ENCODE results near the gene CYP19A1. TPM values are rescaled to one million over a fixed set of nuclear protein-coding genes. Genes with fewer than 3 reads are reported as not detected.

Gene CYP19A1
- total RNA-seq, 1 donor from 2014 or later: not detected

DNA sequence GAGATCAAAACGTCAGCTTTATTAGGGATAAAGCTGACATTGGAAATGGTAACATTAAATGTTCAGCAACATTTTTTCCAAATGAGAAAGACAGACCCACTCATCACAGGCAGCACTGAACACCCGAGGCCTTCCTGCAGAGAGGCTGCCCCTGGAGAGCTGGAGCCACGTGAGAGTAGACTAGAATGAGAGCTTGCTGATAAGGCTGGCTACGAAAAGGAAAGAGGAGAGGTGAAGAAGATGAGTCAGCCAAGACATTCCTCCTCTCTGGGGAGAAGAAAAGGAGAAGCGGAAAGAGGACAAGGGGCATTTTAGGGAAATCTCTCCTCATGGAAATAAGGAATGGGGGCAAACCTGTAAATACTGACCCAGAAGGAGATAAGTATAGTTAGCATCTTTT lies 7.3 kb downstream of the CYP19A1 start:
- no peak overlapping the region for H3K4me3 ChIP-seq (ENCODE audit: low read depth, low read length)
- H3K36me3 ChIP-seq (ENCODE audit: control insufficient read depth, insufficient read depth, low read length): no peaks in the 10 kb centered on the region
- TF ChIP-seq, protein P1, sequence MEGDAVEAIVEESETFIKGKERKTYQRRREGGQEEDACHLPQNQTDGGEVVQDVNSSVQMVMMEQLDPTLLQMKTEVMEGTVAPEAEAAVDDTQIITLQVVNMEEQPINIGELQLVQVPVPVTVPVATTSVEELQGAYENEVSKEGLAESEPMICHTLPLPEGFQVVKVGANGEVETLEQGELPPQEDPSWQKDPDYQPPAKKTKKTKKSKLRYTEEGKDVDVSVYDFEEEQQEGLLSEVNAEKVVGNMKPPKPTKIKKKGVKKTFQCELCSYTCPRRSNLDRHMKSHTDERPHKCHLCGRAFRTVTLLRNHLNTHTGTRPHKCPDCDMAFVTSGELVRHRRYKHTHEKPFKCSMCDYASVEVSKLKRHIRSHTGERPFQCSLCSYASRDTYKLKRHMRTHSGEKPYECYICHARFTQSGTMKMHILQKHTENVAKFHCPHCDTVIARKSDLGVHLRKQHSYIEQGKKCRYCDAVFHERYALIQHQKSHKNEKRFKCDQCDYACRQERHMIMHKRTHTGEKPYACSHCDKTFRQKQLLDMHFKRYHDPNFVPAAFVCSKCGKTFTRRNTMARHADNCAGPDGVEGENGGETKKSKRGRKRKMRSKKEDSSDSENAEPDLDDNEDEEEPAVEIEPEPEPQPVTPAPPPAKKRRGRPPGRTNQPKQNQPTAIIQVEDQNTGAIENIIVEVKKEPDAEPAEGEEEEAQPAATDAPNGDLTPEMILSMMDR (IDR thresholded peaks at IDR 0.05; ENCODE audit: insufficient read depth, low read length, poor library complexity, severe bottlenecking): no peak
- H3K27me3 ChIP-seq (ENCODE audit: control insufficient read depth, insufficient read depth, low read length): no peaks in the 10 kb centered on the region
- no peak for DNase-seq (ENCODE audit: low read depth)

DNA sequence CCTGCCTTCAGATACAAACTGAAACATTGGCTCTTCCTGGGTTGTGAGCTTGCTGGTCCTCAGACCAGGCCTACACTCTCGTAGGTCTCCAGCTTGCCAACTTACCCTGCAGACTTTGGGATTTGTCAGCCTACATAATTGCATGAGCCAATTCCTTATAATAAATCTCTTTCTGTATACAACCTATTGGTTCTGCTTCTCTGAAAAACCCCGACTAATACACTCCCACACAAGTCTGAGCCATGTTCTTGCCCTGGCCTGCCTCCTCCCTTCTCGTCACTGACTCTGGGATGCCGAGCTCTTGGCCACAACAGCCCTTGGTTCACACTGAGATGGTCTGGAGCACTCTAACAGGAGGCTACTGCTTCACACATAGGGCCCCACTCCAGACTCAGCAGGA lies 9.5 kb downstream of the CYP19A1 start:
- Histone ChIP-seq H3K36me3 (ENCODE audit: control insufficient read depth, insufficient read depth, low read length) (no peaks in the 10 kb centered on the region), H3K27me3 (ENCODE audit: control insufficient read depth, insufficient read depth, low read length) (no peaks in the 10 kb centered on the region), H3K4me3 (ENCODE audit: low read depth, low read length) (no peak overlapping the region)
- DNase-seq (ENCODE audit: low read depth): no peak
- TF ChIP-seq, protein P1 (IDR thresholded peaks at IDR 0.05; ENCODE audit: insufficient read depth, low read length, poor library complexity, severe bottlenecking): no peak

DNA sequence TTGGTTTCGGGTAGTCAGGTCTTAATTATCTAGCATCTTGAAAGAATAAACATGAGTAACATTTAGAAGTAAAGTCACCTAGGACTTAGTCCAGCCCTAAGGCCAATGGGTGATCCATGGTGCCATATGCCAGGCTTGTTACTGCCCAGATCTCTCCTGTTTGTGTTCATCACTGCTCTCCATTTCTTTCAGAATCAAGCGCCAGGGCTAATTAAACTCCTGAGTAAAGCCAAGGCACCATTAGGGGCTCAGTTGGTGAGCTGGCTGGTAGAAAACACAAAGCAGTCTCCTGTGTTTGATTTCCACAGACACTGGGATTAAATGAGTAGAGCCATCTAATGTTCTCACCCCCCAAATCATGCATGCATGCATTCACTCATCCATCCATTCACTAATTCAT lies 11.3 kb downstream of the CYP19A1 start:
- TF ChIP-seq, protein P1 (IDR thresholded peaks at IDR 0.05; ENCODE audit: insufficient read depth, low read length, poor library complexity, severe bottlenecking): no peak
- Histone ChIP-seq H3K27me3 (ENCODE audit: control insufficient read depth, insufficient read depth, low read length) (no peaks in the 10 kb centered on the region), H3K36me3 (ENCODE audit: control insufficient read depth, insufficient read depth, low read length) (no peaks in the 10 kb centered on the region), H3K4me3 (ENCODE audit: low read depth, low read length) (no peak overlapping the region)
- DNase-seq (ENCODE audit: low read depth): no peak

DNA sequence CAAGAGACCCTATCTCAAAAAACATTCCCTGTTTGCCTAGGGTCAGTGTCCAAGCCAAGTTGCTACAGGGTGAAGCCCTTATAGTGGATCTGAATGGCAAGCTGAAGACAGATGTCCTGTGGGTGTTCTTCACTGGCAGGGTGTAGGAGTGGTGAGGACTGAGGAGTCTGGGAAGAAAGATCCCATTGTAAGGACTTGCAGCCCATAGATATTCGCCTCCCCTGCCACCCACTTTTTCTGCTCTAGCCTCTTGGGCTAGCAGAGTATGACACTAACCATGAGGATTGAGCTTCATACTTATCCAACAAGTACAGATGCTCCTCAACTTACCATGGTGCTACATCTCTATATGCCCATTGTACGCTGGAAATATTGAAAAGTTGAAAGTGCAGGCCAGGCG lies 13.2 kb downstream of the CYP19A1 start:
- TF ChIP-seq, protein P1 (IDR thresholded peaks at IDR 0.05; ENCODE audit: insufficient read depth, low read length, poor library complexity, severe bottlenecking): no peak
- H3K27me3 ChIP-seq (ENCODE audit: control insufficient read depth, insufficient read depth, low read length): no peaks in the 10 kb centered on the region
- H3K4me3 ChIP-seq (ENCODE audit: low read depth, low read length): no peak overlapping the region
- no peaks in the 10 kb centered on the region for H3K36me3 ChIP-seq (ENCODE audit: control insufficient read depth, insufficient read depth, low read length)
- no peak for DNase-seq (ENCODE audit: low read depth)

DNA sequence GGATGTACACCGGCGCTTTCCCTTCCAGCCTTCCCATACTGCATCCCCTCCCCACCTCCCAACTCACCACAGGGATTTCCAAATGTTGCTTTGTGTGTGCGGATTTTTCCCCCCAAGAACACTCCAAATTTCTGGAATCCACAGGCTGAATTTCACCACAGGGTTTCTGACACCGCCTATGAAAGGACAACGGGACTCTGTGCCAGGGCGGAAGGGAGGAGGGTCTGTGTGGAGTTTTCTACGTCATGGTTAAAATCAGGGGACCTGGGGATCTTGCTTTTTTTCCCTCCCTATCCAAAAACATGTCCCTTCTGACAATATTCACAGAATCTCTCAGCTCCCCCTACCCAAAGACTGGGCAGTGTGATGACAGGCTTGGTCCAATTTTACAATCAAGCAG lies 14.6 kb downstream of the CYP19A1 start:
- TF ChIP-seq, protein P1 (IDR thresholded peaks at IDR 0.05; ENCODE audit: insufficient read depth, low read length, poor library complexity, severe bottlenecking): no peak
- Histone ChIP-seq H3K4me3 (ENCODE audit: low read depth, low read length) (no peak overlapping the region), H3K36me3 (ENCODE audit: control insufficient read depth, insufficient read depth, low read length) (no peaks in the 10 kb centered on the region), H3K27me3 (ENCODE audit: control insufficient read depth, insufficient read depth, low read length) (no peaks in the 10 kb centered on the region)
- no peak for DNase-seq (ENCODE audit: low read depth)

DNA sequence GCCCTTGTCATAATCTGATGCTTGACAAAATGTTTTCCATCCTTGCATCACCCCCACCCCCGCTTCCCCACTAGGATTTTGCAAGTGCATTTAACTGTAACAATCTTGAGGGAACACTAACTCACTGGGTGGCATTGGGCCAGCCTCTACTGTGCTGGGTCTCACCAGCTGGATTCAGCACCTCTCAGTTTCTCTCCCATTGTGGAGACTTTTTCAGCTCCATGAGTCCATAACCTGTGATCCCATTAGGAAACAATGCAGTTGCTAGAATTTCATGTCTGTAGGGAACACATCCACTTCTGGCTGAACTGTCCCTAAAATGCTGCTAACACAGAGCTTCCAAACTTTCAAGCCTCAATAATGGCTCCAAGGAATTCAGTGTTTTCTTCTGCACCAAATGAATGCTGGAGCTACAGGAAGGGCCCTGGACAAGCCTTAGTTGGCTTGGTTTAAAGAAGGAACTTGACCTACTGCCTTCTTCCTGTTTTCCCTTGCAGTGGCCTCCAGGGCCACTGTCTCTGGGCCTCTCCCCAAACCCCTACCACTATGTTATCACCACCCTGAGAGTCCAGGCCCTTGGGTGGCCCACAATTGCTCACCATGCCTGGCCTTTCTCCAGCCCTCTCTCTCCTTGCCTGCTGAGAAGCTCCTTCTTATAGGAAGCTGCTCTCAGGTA lies 15.6 kb downstream of the CYP19A1 start:
- no peaks in the 10 kb centered on the region for H3K36me3 ChIP-seq (ENCODE audit: control insufficient read depth, insufficient read depth, low read length)
- TF ChIP-seq, protein P1 (IDR thresholded peaks at IDR 0.05; ENCODE audit: insufficient read depth, low read length, poor library complexity, severe bottlenecking): no peak
- H3K27me3 ChIP-seq (ENCODE audit: control insufficient read depth, insufficient read depth, low read length): no peaks in the 10 kb centered on the region
- no peak for DNase-seq (ENCODE audit: low read depth)
- no peak overlapping the region for H3K4me3 ChIP-seq (ENCODE audit: low read depth, low read length)
